ENCODE data around the gene CDK2.
A peak's percentile ranks its signal among the peaks of the same experiment; 100 is the strongest.

Gene CDK2

DNA sequence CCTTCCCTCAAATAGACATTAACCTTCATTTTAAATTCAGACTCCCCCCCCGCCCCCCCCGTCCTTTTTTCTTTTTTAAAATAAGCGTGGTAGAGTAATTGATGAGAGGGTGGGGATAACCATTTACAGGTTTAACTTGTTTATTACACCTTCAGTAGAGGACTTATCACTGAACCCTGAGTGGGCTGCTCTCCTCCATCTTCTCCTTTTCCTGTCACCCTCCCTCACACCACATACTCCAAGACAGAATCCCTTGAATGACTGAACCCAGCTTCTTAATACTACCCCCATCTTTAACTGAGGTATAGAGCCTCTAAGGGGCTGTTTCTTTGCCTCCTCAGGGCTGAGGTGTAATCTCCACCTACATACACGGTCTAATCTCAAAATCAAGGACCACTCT is 50.6 kb downstream of the CDK2 start:
- no peak overlapping the region for H3K27ac ChIP-seq
- TF ChIP-seq, protein P1, sequence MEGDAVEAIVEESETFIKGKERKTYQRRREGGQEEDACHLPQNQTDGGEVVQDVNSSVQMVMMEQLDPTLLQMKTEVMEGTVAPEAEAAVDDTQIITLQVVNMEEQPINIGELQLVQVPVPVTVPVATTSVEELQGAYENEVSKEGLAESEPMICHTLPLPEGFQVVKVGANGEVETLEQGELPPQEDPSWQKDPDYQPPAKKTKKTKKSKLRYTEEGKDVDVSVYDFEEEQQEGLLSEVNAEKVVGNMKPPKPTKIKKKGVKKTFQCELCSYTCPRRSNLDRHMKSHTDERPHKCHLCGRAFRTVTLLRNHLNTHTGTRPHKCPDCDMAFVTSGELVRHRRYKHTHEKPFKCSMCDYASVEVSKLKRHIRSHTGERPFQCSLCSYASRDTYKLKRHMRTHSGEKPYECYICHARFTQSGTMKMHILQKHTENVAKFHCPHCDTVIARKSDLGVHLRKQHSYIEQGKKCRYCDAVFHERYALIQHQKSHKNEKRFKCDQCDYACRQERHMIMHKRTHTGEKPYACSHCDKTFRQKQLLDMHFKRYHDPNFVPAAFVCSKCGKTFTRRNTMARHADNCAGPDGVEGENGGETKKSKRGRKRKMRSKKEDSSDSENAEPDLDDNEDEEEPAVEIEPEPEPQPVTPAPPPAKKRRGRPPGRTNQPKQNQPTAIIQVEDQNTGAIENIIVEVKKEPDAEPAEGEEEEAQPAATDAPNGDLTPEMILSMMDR (IDR thresholded peaks at IDR 0.05): no peak
- H3K4me3 ChIP-seq: no peak overlapping the region
- DNase-seq (ENCODE audit: low spot score): no peak

DNA sequence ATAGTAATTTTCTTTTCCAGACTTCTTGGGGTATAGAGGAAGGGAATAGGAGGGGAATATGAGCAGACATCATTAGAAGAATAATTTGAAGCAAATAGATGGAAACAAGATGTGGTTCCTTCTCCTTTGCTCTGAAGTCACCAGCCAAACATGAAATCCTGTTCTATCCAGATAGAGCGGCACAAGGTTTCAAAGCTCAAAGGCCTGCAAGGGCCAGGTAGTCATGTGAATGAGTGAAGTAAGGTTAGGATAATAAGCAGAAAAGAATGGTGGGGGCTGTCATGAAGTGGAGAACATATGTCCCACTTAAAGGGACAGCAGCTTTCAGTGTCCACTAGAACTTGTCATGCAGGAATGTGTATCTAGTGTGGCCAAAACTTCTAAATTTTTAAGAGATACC is 51.7 kb downstream of the CDK2 start:
- Histone ChIP-seq H3K27ac (no peak overlapping the region), H3K4me3 (no peak overlapping the region)
- TF ChIP-seq, protein P1 (IDR thresholded peaks at IDR 0.05): no peak
- DNase-seq (ENCODE audit: low spot score): no peak

DNA sequence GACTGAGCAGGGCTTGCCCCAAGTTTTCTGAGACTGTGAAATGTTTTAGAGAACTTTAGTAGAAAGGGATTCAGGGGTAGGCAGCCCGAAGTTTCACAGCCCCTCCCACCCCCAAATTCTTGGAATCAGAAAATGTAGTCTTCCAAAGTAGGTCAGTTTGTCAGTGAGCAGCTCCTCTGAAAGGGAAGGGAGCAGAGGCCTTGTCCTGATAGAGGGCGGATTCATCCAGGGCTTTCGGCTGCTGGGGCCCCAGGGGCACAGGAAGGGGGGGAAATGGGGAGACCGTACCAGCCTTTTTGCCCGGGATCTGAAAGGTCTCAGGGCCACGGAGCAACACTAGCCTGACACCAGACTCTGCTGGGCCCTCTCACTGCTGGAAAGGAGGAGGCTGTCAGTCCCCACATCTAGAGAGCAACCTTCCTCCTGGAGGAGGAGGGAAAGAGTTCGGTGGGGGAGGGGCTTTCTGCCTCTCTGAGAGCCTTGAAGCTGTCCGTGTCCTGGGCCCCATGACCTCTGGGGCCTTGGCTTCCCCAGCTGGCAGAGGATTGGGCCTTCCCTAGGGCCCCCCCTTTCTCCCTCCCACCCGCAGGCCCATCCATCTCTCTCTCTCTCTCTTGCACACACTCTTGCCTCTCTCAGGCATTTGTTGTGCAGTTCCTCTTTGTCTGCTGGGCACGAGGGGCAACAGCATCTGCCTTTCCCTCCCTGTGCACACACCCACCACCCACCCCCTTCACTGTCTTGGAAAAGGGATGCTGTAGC is 54.0 kb downstream of the CDK2 start, which contains the start of gene IKZF4:
Gene IKZF4, plus strand, starts transcription at position 621 of the 762 bp plus-strand sequence. CDS start 451 bp downstream, outside the sequence.
- Histone ChIP-seq H3K27ac (peak within 1 kb of the TSS; percentile 41 to 60), H3K4me3 (peak within 1 kb of the TSS; percentile 66)
- DNase-seq (ENCODE audit: low spot score): no peak
- TF ChIP-seq, protein P1 (IDR thresholded peaks at IDR 0.05): no peak

DNA sequence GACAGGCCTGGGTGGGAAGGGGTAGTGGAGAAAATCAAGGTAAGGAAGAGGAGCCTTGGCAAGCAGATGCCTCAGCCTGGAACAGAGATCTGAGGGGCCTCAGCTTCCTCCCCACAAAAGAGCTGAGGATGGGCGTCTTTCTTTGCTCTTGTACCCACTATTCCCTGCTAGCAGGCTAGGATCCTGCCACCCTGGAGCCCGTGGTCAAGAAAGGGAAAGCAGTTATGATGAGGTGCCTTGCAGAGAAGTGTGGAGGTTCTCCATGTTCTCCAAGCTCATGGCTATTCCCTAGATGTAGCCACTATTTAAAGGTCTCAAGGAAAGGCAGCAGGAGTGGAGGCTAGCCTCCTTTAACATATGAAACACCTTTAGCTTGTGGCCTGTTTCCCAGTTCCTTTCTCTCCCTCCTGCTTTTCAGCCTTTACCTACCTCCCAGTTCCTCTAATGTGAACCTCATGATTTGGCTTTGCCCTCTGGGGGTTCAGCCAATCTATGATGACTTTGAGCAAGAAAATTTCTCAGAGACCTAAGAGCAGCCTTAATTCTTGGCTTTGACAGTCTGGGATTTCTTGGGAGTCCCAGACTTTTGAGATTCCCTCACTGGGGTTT is 55.4 kb downstream of the CDK2 start:
- H3K27ac ChIP-seq: peak overlapping the region in 1 of 2 donors; percentile 60
- no peak for DNase-seq (ENCODE audit: low spot score)
- TF ChIP-seq, protein P1 (IDR thresholded peaks at IDR 0.05): no peak
- peak overlapping the region; percentile 66 for H3K4me3 ChIP-seq
